Sciatic nerve (tissue), 2 donors: ENCODE measurements around the gene HSD3B7. TPM values are rescaled to one million over a fixed set of nuclear protein-coding genes. Genes with fewer than 3 reads are reported as not detected.
"Not testable (repeated sequence)": the region's sequence is repeated elsewhere in the genome, so short reads cannot be mapped to it uniquely, and the experiment has no call there.

Source experiments
- ATAC-seq: fragments of 200-7000 bp; cut with Tn5 transposase; one replicate; pipeline ENCODE4 v1.9.1; 2020; ENCODE audit warnings: mild to moderate bottlenecking, moderate library complexity
- DNase-seq: peaks from one replicate; pipeline ENCODE4 v3.0.0-alpha.2; 2020; ENCODE audit warnings: low spot score
- intact Hi-C: fragments of 100-400 bp; cut with DNase I; formaldehyde crosslinking; loops from one replicate; pipeline ENCODE4 v1.14.2; 2022
- total RNA-seq: library from RNA; stranded (reverse); fragmentation: NEBNext Ultra II Directional; extraction: Animal tissue kit (Norgen Biotek cat#: 25700); gene quantifications from one replicate; pipeline ENCODE4 v1.2.1, GENCODE V29; 2021
- donor health status: DM: no; HTN: no; CAD: no.
- donor health status: DM: no; HTN: no; CAD: no.

Gene HSD3B7
- total RNA-seq, 1 donor from 2014 or later, result 16.3 TPM

GRCh38 chr16:31009894-31010584 is 25.0 kb downstream of the HSD3B7 start:
- ATAC-seq (no peak), DNase-seq (no peak)
- intact Hi-C loops, result no loop called here

- intact Hi-C loops, result no loop called here
- no peak for ATAC-seq
- no peak for DNase-seq
Observed at GRCh38 chr16:31010585-31011325, 25.7 kb downstream of the HSD3B7 start, which contains the start of gene STX1B. Gene STX1B, minus strand, starts transcription at chr16:31010638. Its CDS starts 242 bp downstream, at chr16:31010396.

GRCh38 chr16:31011815-31012214 is 26.8 kb downstream of the HSD3B7 start:
- ATAC-seq, intact Hi-C loops, DNase-seq: not testable (repeated sequence)

GRCh38 chr16:31013292-31013691 is 28.3 kb downstream of the HSD3B7 start:
- DNase-seq, ATAC-seq, intact Hi-C loops: not testable (repeated sequence)

- DNase-seq, result no peak
- no peak for ATAC-seq
- intact Hi-C loops, result no loop called here
Observed at GRCh38 chr16:31016018-31016417, 31.0 kb downstream of the HSD3B7 start.

GRCh38 chr16:31017756-31018155 is 32.7 kb downstream of the HSD3B7 start:
- DNase-seq, intact Hi-C loops, ATAC-seq: not testable (repeated sequence)

- DNase-seq, result no peak
- intact Hi-C loops, result no loop called here
- ATAC-seq, result no peak
Observed at GRCh38 chr16:31020536-31020935, 35.5 kb downstream of the HSD3B7 start.

GRCh38 chr16:31022544-31023251 is 37.7 kb downstream of the HSD3B7 start:
- intact Hi-C loops, result no loop called here
- ATAC-seq (no peak), DNase-seq (no peak)

GRCh38 chr16:31023252-31023602 is 38.2 kb downstream of the HSD3B7 start:
- DNase-seq (no peak), ATAC-seq (no peak)
- intact Hi-C loops, result no loop called here

GRCh38 chr16:31023627-31024226 is 38.7 kb downstream of the HSD3B7 start:
- DNase-seq (no peak), ATAC-seq (no peak)
- intact Hi-C loops, result no loop called here

- intact Hi-C loops, result no loop called here
- DNase-seq (no peak), ATAC-seq (no peak)
Observed at GRCh38 chr16:31025339-31025738, 40.3 kb downstream of the HSD3B7 start.

GRCh38 chr16:31029272-31029671 is 44.3 kb downstream of the HSD3B7 start:
- intact Hi-C loops, result no loop called here
- DNase-seq (no peak), ATAC-seq (no peak)

- DNase-seq (no peak), ATAC-seq (no peak)
- intact Hi-C loops, result no loop called here
Observed at GRCh38 chr16:31031276-31031675, 46.3 kb downstream of the HSD3B7 start.

GRCh38 chr16:31032736-31033708 is 48.0 kb downstream of the HSD3B7 start, which contains the start of gene STX4:
Gene STX4, plus strand, starts transcription at chr16:31033558. Its CDS starts 248 bp downstream, at chr16:31033806.
- peak; percentile 96 for ATAC-seq
- intact Hi-C loops, result no loop called here
- peak; percentile 99 for DNase-seq

GRCh38 chr16:31033709-31034492 is 48.9 kb downstream of the HSD3B7 start:
- ATAC-seq, result peak; percentile 91
- peak; percentile 96 for DNase-seq
- intact Hi-C loops, result no loop called here

GRCh38 chr16:31036691-31037090 is 51.7 kb downstream of the HSD3B7 start:
- DNase-seq (no peak), ATAC-seq (no peak)
- intact Hi-C loops, result no loop called here
